CD14-positive monocyte (primary cell): ENCODE data around the gene ATL1. TPM values are rescaled to one million over a fixed set of nuclear protein-coding genes. Genes with fewer than 3 reads are reported as not detected.

Experiments
- DNase-seq, 3 donors: peaks; one replicate each; pipeline ENCODE4 v3.0.0-alpha.2; 2011 to 2022
- H2AFZ ChIP-seq: 2 replicates; pipeline ENCODE4 v1.6.0; 2012; ENCODE audit warnings: mild to moderate bottlenecking, low read depth, low read length, inconsistent platforms; ENCODE audit not compliant: insufficient read depth, poor library complexity, severe bottlenecking
- H3K27ac ChIP-seq, 2 donors: 1 replicate in 1 of 2; 2 replicates in 1 of 2; pipeline ENCODE4 v1.5.1; 2012 to 2013; ENCODE audit warnings: low read length in 2 of 2, control low read depth in 1 of 2, inconsistent platforms in 1 of 2, low read depth in 1 of 2, mild to moderate bottlenecking in 1 of 2
- H3K27me3 ChIP-seq, 2 donors: one replicate each; pipeline versions ENCODE4 v1.6.0 to v1.6.1; 2011 to 2013; ENCODE audit warnings: low read length in 2 of 2; ENCODE audit not compliant: control insufficient read depth in 2 of 2, insufficient read depth in 2 of 2
- H3K36me3 ChIP-seq, 2 donors: replicated peaks in 1 of 2; 1 replicate in 1 of 2; 2 replicates in 1 of 2; pipeline versions ENCODE4 v1.5.1 to v1.6.1; 2012 to 2013; ENCODE audit warnings: low read length in 2 of 2, control low read depth in 1 of 2, inconsistent platforms in 1 of 2, mild to moderate bottlenecking in 1 of 2; ENCODE audit not compliant: insufficient read depth in 2 of 2, control insufficient read depth in 1 of 2
- H3K4me1 ChIP-seq, 2 donors: 1 replicate in 1 of 2; 2 replicates in 1 of 2; pipeline versions ENCODE4 v1.5.1 to v1.6.1; 2012 to 2013; ENCODE audit warnings: low read length in 2 of 2, control low read depth in 1 of 2, inconsistent platforms in 1 of 2, mild to moderate bottlenecking in 1 of 2, moderate library complexity in 1 of 2; ENCODE audit not compliant: insufficient read depth in 2 of 2, control insufficient read depth in 1 of 2
- H3K4me2 ChIP-seq: replicated peaks from 2 replicates; pipeline ENCODE3; 2012; ENCODE audit warnings: low read length, moderate library complexity, mild to moderate bottlenecking; ENCODE audit not compliant: poor library complexity, severe bottlenecking; ENCODE audit errors: extremely low read depth
- H3K4me3 ChIP-seq, 3 experiments: fragments of 200-600 bp in 1 of 3; sonication (generic) in 1 of 3; replicated peaks in 1 of 3; 1 replicate in 2 of 3; 2 replicates in 1 of 3; pipeline ENCODE4 v1.5.1; 2011 to 2013; ENCODE audit warnings: low read length in 3 of 3, mild to moderate bottlenecking in 3 of 3, control low read depth in 2 of 3, low read depth in 2 of 3, inconsistent platforms in 1 of 3, moderate library complexity in 1 of 3
- H3K79me2 ChIP-seq: 2 replicates; pipeline ENCODE4 v1.6.0; 2012; ENCODE audit warnings: mild to moderate bottlenecking, control low read depth, inconsistent platforms, low read length, moderate library complexity; ENCODE audit not compliant: insufficient read depth
- H3K9ac ChIP-seq: 2 replicates; pipeline ENCODE4 v1.6.0; 2017; ENCODE audit warnings: low read length, mild to moderate bottlenecking; ENCODE audit not compliant: insufficient read depth, poor library complexity, severe bottlenecking
- H3K9me3 ChIP-seq, 2 donors: replicated peaks in 1 of 2; 1 replicate in 1 of 2; 2 replicates in 1 of 2; pipeline versions ENCODE4 v1.5.1 to v1.6.1; 2012 to 2013; ENCODE audit warnings: low read length in 2 of 2, control low read depth in 1 of 2; ENCODE audit not compliant: control insufficient read depth in 1 of 2, insufficient read depth in 1 of 2
- H4K20me1 ChIP-seq: 2 replicates; pipeline ENCODE4 v1.6.0; 2012; ENCODE audit warnings: mild to moderate bottlenecking, low read length, control low read depth, moderate library complexity; ENCODE audit not compliant: insufficient read depth
- H3K27ac Mint-ChIP-seq, 7 donors: one replicate each; pipeline ENCODE4 v1.8.0; 2020; ENCODE audit warnings: mild to moderate bottlenecking in 7 of 7, mixed read lengths in 7 of 7, moderate library complexity in 6 of 7, inconsistent platforms in 2 of 7
- H3K27me3 Mint-ChIP-seq, 3 donors: one replicate each; pipeline ENCODE4 v1.8.0; 2021 to 2022; ENCODE audit warnings: low read depth in 3 of 3, mild to moderate bottlenecking in 3 of 3, mixed read lengths in 3 of 3, moderate library complexity in 3 of 3, inconsistent platforms in 1 of 3
- H3K36me3 Mint-ChIP-seq, 2 donors: one replicate each; pipeline ENCODE4 v1.8.0; 2020; ENCODE audit warnings: mixed read lengths in 2 of 2, inconsistent platforms in 1 of 2, mild to moderate bottlenecking in 1 of 2
- H3K4me1 Mint-ChIP-seq: one replicate; pipeline ENCODE4 v1.8.0; 2020; ENCODE audit warnings: mild to moderate bottlenecking, mixed read lengths
- H3K4me3 Mint-ChIP-seq, 2 donors: one replicate each; pipeline ENCODE4 v1.8.0; 2020; ENCODE audit warnings: mild to moderate bottlenecking in 2 of 2, mixed read lengths in 2 of 2, moderate library complexity in 1 of 2
- H3K9me3 Mint-ChIP-seq, 7 donors: one replicate each; pipeline ENCODE4 v1.8.0; 2020 to 2022; ENCODE audit warnings: mixed read lengths in 7 of 7, mild to moderate bottlenecking in 6 of 7, moderate library complexity in 6 of 7, inconsistent platforms in 2 of 7
- CTCF ChIP-seq: fragments of 200-600 bp; IDR thresholded peaks from one replicate; pipeline ENCODE4 v1.8.0; 2022; ENCODE audit warnings: antibody characterized with exemption, mild to moderate bottlenecking
- intact Hi-C, 2 donors: fragments of 100-400 bp; cut with micrococcal nuclease; formaldehyde crosslinking; loops; one replicate each; pipeline versions ENCODE4 v1.15.0 to v1.15.1; 2023
- polyA plus RNA-seq, 3 donors: library from polyadenylated mRNA; depleted of rRNA in 1 of 3; unstranded in 2 of 3; stranded (reverse) in 1 of 3; fragments of 300-500 nt in 2 of 3; fragments of >200 nt in 1 of 3; fragmentation: Illumina TruSeq in 2 of 3; gene quantifications; 1 replicate in 2 of 3; 2 replicates in 1 of 3; pipeline ENCODE4 v1.2.3, GENCODE V29; 2012 to 2021

Gene ATL1
- polyA plus RNA-seq, 3 donors: 0.36 to 1.1 (median 0.99) TPM

- H3K9me3 Mint-ChIP-seq: peaks cover 0 to 3% (median 0%) of the 10 kb centered on the region in 7 donors
- Histone ChIP-seq H3K79me2 (no peaks in the 10 kb centered on the region), H3K36me3 (peaks cover 0 to 5% of the 10 kb centered on the region in 2 donors), H3K4me2 (no peak overlapping the region), H3K4me1 (no peaks in the 10 kb centered on the region), H3K27me3 (no peaks in the 10 kb centered on the region), H3K27ac (no peak overlapping the region), H2AFZ (no peak overlapping the region), H4K20me1 (no peaks in the 10 kb centered on the region), H3K4me3 (no peak overlapping the region), H3K9me3 (no peaks in the 10 kb centered on the region), H3K9ac (no peak overlapping the region)
- H3K4me3 Mint-ChIP-seq: no peak overlapping the region
- H3K27ac Mint-ChIP-seq: no peak overlapping the region
- DNase-seq: no peak
- H3K27me3 Mint-ChIP-seq: peaks cover 0 to 2% (median 0%) of the 10 kb centered on the region in 3 donors
- intact Hi-C loops: no loop called here
- H3K36me3 Mint-ChIP-seq: peaks cover 15 to 18% of the 10 kb centered on the region in 2 donors
- H3K4me1 Mint-ChIP-seq: no peaks in the 10 kb centered on the region
- TF ChIP-seq CTCF: no peak
Observed at GRCh38 chr14:50647753-50648152, 87.8 kb downstream of the ATL1 start.

GRCh38 chr14:50649691-50650090 lies 89.7 kb downstream of the ATL1 start:
- no peak overlapping the region for H3K27ac ChIP-seq

More at GRCh38 chr14:50649691-50650090, 89.7 kb downstream of the ATL1 start:
- Mint-ChIP-seq H3K36me3 (peaks cover 11 to 13% of the 10 kb centered on the region in 2 donors), H3K9me3 (peaks cover 0 to 3% (median 0%) of the 10 kb centered on the region in 7 donors), H3K27ac (no peak overlapping the region), H3K4me1 (no peaks in the 10 kb centered on the region), H3K27me3 (peaks cover 0 to 2% (median 0%) of the 10 kb centered on the region in 3 donors), H3K4me3 (no peak overlapping the region)
- Histone ChIP-seq H3K36me3 (no peaks in the 10 kb centered on the region), H3K79me2 (no peaks in the 10 kb centered on the region), H3K4me2 (no peak overlapping the region), H3K9me3 (no peaks in the 10 kb centered on the region), H3K4me3 (no peak overlapping the region), H3K4me1 (no peaks in the 10 kb centered on the region), H2AFZ (no peak overlapping the region), H4K20me1 (no peaks in the 10 kb centered on the region), H3K27me3 (no peaks in the 10 kb centered on the region), H3K9ac (no peak overlapping the region)
- intact Hi-C loops: no loop called here
- no peak for DNase-seq
- TF ChIP-seq CTCF: no peak
